Liver (tissue), 3 donors: ENCODE measurements around the gene FANCI.

Experiments used
- CTCF ChIP-seq: fragments of 150-350 bp; IDR thresholded peaks from 2 replicates; pipeline ENCODE4 v1.5.1; 2017; ENCODE audit warnings: improper control_type of control experiment, low read depth, low read length; ENCODE audit not compliant: missing input control
- EGR1 ChIP-seq, 2 donors: IDR thresholded peaks; 2 replicates each; pipeline ENCODE4 v1.6.1; 2016 to 2018; ENCODE audit warnings: antibody characterized with exemption in 2 of 2, low read depth in 2 of 2
- GABPA ChIP-seq, 2 donors: IDR thresholded peaks in 1 of 2; conservative IDR thresholded peaks in 1 of 2; 2 replicates each; pipeline ENCODE4 v1.6.1; 2016; ENCODE audit warnings: antibody characterized with exemption in 2 of 2, mild to moderate bottlenecking in 1 of 2, moderate library complexity in 1 of 2
- HNF4A ChIP-seq, 2 donors: conservative IDR thresholded peaks; 2 replicates each; pipeline ENCODE4 v1.6.1; 2016; ENCODE audit warnings: antibody characterized with exemption in 2 of 2, mild to moderate bottlenecking in 2 of 2
- JUND ChIP-seq, 2 donors: IDR thresholded peaks; 2 replicates each; pipeline ENCODE4 v1.6.1; 2016; ENCODE audit warnings: antibody characterized with exemption in 2 of 2
- MAX ChIP-seq: IDR thresholded peaks from 2 replicates; pipeline ENCODE4 v1.6.1; 2016; ENCODE audit warnings: antibody characterized with exemption
- REST ChIP-seq: IDR thresholded peaks from 2 replicates; pipeline ENCODE4 v1.6.1; 2016; ENCODE audit warnings: antibody characterized with exemption, mild to moderate bottlenecking
- RXRA ChIP-seq, 2 donors: IDR thresholded peaks; 2 replicates each; pipeline ENCODE4 v1.6.1; 2017 to 2018; ENCODE audit warnings: antibody characterized with exemption in 2 of 2, mild to moderate bottlenecking in 1 of 2
- SP1 ChIP-seq: IDR thresholded peaks from 2 replicates; pipeline ENCODE4 v1.6.1; 2018; ENCODE audit warnings: antibody characterized with exemption, mild to moderate bottlenecking
- TAF1 ChIP-seq: conservative IDR thresholded peaks from 2 replicates; pipeline ENCODE4 v1.6.1; 2016; ENCODE audit warnings: antibody characterized with exemption, mild to moderate bottlenecking
- donor health status: healthy.
- donor health status: healthy.

- TF ChIP-seq CTCF (no peak), EGR1 (IDR thresholded peaks at IDR 0.05; ENCODE audit: low read depth in 2 of 2) (no peak), JUND (IDR thresholded peaks at IDR 0.05) (no peak), REST (no peak), TAF1 (no peak), SP1 (no peak), MAX (no peak), GABPA (IDR thresholded peaks at IDR 0.05 in 1 of 2, conservative IDR thresholded peaks at IDR 0.05 in 1 of 2) (no peak), HNF4A (conservative IDR thresholded peaks at IDR 0.05) (no peak), RXRA (IDR thresholded peaks at IDR 0.05) (no peak)
These were observed 84.8 kb downstream of the FANCI start for GRCh38 chr15:89328398-89329254.
